B cell (primary cell): ENCODE data around the gene KIF22. TPM values are rescaled to one million over a fixed set of nuclear protein-coding genes. Genes with fewer than 3 reads are reported as not detected.

ENCODE experiments used
- ATAC-seq: fragments of 200-7000 bp; cut with Tn5 transposase; one replicate; pipeline ENCODE4 v1.10.0; 2021; ENCODE audit warnings: low read depth, mild to moderate bottlenecking, moderate number of reproducible peaks, moderate library complexity
- CTCF ChIA-PET: fragments of 350-600 bp; sonication (Branson Sonifier 250); formaldehyde crosslinking; loops from one replicate; lab custom pipeline; 2021; ENCODE audit warnings: antibody characterized with exemption, inconsistent platforms; lab: Charles Lee
- POLR2A ChIA-PET: fragments of 350-600 bp; sonication (Branson Sonifier 250); formaldehyde crosslinking; loops from one replicate; lab custom pipeline; 2021; ENCODE audit warnings: antibody characterized with exemption; lab: Charles Lee
- DNase-seq: peaks from one replicate; pipeline ENCODE4 v3.0.0; 2013
- H2AFZ ChIP-seq: 2 replicates; pipeline ENCODE4 v1.6.1; 2012; ENCODE audit warnings: mild to moderate bottlenecking, low read depth, low read length; ENCODE audit not compliant: insufficient read depth, poor library complexity, severe bottlenecking
- H3K27ac ChIP-seq, 2 donors: 1 replicate in 1 of 2; 2 replicates in 1 of 2; pipeline ENCODE4 v1.5.1; 2012 to 2013; ENCODE audit warnings: low read length in 2 of 2, mild to moderate bottlenecking in 2 of 2, moderate library complexity in 1 of 2
- H3K27me3 ChIP-seq, 4 experiments: fragments of 200-600 bp in 1 of 4; sonication (generic) in 1 of 4; replicated peaks in 1 of 4; 1 replicate in 2 of 4; 2 replicates in 2 of 4; pipeline versions ENCODE4 v1.6.1 to v1.7.0; 2013 to 2016; ENCODE audit warnings: low read length in 3 of 4, mild to moderate bottlenecking in 2 of 4, mixed read lengths in 1 of 4, moderate library complexity in 1 of 4; ENCODE audit not compliant: insufficient read depth in 4 of 4, control insufficient read depth in 3 of 4; ENCODE audit errors: control extremely low read depth in 1 of 4
- H3K36me3 ChIP-seq, 2 experiments: replicated peaks in 1 of 2; 1 replicate in 1 of 2; 2 replicates in 1 of 2; pipeline versions ENCODE4 v1.6.1 to v1.7.1; 2013; ENCODE audit warnings: low read length in 1 of 2; ENCODE audit not compliant: insufficient read depth in 2 of 2, control insufficient read depth in 1 of 2; ENCODE audit errors: control extremely low read depth in 1 of 2, extremely low read depth in 1 of 2
- H3K4me1 ChIP-seq, 2 donors: fragments of 200-600 bp in 1 of 2; sonication (generic) in 1 of 2; 1 replicate in 1 of 2; 2 replicates in 1 of 2; pipeline versions ENCODE4 v1.5.1 to v1.6.1; 2013 to 2017; ENCODE audit warnings: low read length in 2 of 2; ENCODE audit not compliant: control insufficient read depth in 2 of 2, insufficient read depth in 2 of 2
- H3K4me2 ChIP-seq: replicated peaks from 2 replicates; pipeline ENCODE3; 2012; ENCODE audit warnings: mild to moderate bottlenecking, low read depth, low read length; ENCODE audit not compliant: poor library complexity, severe bottlenecking
- H3K4me3 ChIP-seq, 5 experiments: fragments of 200-600 bp in 1 of 5; sonication (generic) in 1 of 5; 1 replicate in 3 of 5; 2 replicates in 2 of 5; pipeline versions ENCODE4 v1.5.1 to v1.7.0; 2011 to 2016; ENCODE audit warnings: low read length in 4 of 5, mild to moderate bottlenecking in 4 of 5, low read depth in 2 of 5, control low read depth in 1 of 5, moderate library complexity in 1 of 5; ENCODE audit not compliant: insufficient read depth in 1 of 5; ENCODE audit errors: control extremely low read depth in 1 of 5, extremely low read depth in 1 of 5
- H3K79me2 ChIP-seq: fragments of 200-600 bp; sonication (generic); one replicate; pipeline ENCODE4 v1.6.0; 2016; ENCODE audit warnings: low read length; ENCODE audit not compliant: control insufficient read depth, insufficient read depth
- H3K9ac ChIP-seq: fragments of 200-600 bp; sonication (generic); 2 replicates; pipeline ENCODE4 v1.6.1; 2017; ENCODE audit warnings: mild to moderate bottlenecking, low read length, moderate library complexity
- H3K9me3 ChIP-seq, 3 donors: one replicate each; pipeline versions ENCODE4 v1.6.1 to v1.7.1; 2013; ENCODE audit warnings: low read length in 2 of 3; ENCODE audit not compliant: control insufficient read depth in 2 of 3, insufficient read depth in 1 of 3; ENCODE audit errors: control extremely low read depth in 1 of 3
- H4K20me1 ChIP-seq: 2 replicates; pipeline ENCODE4 v1.6.0; 2012; ENCODE audit warnings: mild to moderate bottlenecking, low read length; ENCODE audit not compliant: insufficient read depth, control insufficient read depth, poor library complexity, severe bottlenecking
- H3K27ac Mint-ChIP-seq: one replicate; pipeline ENCODE4 v1.8.0; 2021; ENCODE audit warnings: mixed read lengths
- H3K27me3 Mint-ChIP-seq: one replicate; pipeline ENCODE4 v1.8.0; 2021; ENCODE audit warnings: mixed read lengths
- H3K4me1 Mint-ChIP-seq: one replicate; pipeline ENCODE4 v1.8.0; 2021; ENCODE audit warnings: mixed read lengths
- H3K4me3 Mint-ChIP-seq: one replicate; pipeline ENCODE4 v1.8.0; 2021; ENCODE audit warnings: mixed read lengths
- H3K9me3 Mint-ChIP-seq: one replicate; pipeline ENCODE4 v1.8.0; 2022; ENCODE audit warnings: mixed read lengths; ENCODE audit not compliant: insufficient read depth
- EZH2 ChIP-seq: IDR thresholded peaks from 2 replicates; pipeline ENCODE4 v1.6.1; 2012; ENCODE audit warnings: borderline replicate concordance, low read depth, mild to moderate bottlenecking, moderate library complexity, low read length; ENCODE audit not compliant: insufficient read depth, poor library complexity, severe bottlenecking
- WGBS: methylation state at CpG from one replicate; pipeline ENCODE4 v1.1.5; 2013; ENCODE audit warnings: missing lambda C conversion rate; ENCODE audit not compliant: insufficient coverage; 5-methylcytosine and 5-hydroxymethylcytosine counted together
- intact Hi-C: fragments of 100-400 bp; cut with micrococcal nuclease; formaldehyde crosslinking; loops from one replicate; pipeline ENCODE4 v1.10.0; 2022
- polyA plus RNA-seq: library from polyadenylated mRNA; depleted of rRNA; stranded (reverse); fragments of >200 nt; gene quantifications from 2 replicates; pipeline ENCODE4 v1.2.3, GENCODE V29; 2012
- total RNA-seq, 2 donors: library from RNA; stranded (reverse); fragments of 120-200 nt in 1 of 2; gene quantifications; 1 replicate in 1 of 2; 2 replicates in 1 of 2; pipeline versions ENCODE4 v1.2.3 to v1.2.4, GENCODE V29; 2013 to 2022
- TF ChIP-seq, protein P1 (sequence below): fragments of 200-600 bp; IDR thresholded peaks from one replicate; pipeline ENCODE4 v1.8.0; 2022; ENCODE audit warnings: antibody characterized with exemption, mild to moderate bottlenecking

The KIF22 gene
- total and polyA plus RNA-seq, 2 donors (not counting 1 experiment from before 2014, with no cell fraction given), result 53.9 to 57.2 TPM

DNA sequence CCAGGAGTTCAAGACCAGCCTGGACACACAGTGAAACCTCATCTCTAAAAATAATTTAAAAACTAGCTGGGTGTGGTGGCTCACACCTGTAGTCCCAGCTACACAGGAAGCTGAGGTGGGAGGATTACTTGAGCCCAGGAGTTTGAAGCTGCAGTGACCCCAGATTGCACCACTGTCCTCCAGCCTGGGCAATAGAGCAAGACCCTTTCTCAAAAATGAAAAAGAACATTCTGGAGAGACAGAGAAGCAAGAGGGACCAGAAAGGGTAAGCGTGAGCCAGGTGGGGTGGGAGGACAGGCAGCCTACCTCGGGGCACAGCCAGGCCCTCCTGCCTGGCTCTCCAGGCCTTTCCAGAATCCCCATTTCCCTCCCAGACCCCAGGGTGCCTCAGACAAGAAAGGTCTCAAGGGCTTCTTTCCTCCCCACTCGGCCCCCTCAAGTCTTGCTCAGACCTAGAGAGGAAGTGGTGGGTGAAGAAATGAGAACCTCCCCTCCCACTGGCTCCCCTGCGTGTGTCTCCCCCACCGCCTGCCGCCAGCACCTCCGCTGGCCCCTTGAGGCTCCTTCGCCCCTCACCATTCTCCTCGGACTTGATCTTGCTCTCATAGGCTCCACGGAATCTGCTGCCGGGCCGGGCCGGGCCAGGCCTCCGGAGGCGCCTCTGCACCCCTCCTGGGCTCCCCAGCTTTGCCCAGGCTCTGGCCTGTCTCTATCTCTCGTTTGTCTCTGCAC is 45.3 kb upstream of the KIF22 start:
- ChIA-PET CTCF (interaction anchor here (0.6 to 1.3 kb wide), 6 partner anchors 14 to 62 kb away, joined by 3 to 6 read pairs (median 4); no protein-coding TSS in a partner anchor), POLR2A (interaction anchor here (1.0 to 3.0 kb wide), 5 partner anchors 14 to 1372 kb away, joined by 3 to 14 read pairs (median 10); partner anchors contain the start of genes KAT8 and KIF22)
- Histone ChIP-seq H3K4me2 (peak overlapping the region; percentile 81), H3K36me3 (peaks cover 2 to 54% of the 10 kb centered on the region in 2 experiments), H3K4me3 (peak overlapping the region; percentile 91 to 100 (median 97)), H3K4me1 (peaks cover 49 to 65% of the 10 kb centered on the region in 2 donors), H4K20me1 (peaks cover 35% of the 10 kb centered on the region), H3K79me2 (peaks cover 66% of the 10 kb centered on the region), H3K27me3 (no peaks in the 10 kb centered on the region), H2AFZ (peak overlapping the region; percentile 75), H3K9me3 (peaks cover 0 to 11% (median 0%) of the 10 kb centered on the region in 3 donors), H3K27ac (peak overlapping the region; percentile 95), H3K9ac (peak overlapping the region; percentile 99)
- peak overlapping the region; percentile 99 for H3K4me3 Mint-ChIP-seq
- peaks cover 70% of the 10 kb centered on the region for H3K4me1 Mint-ChIP-seq
- peak; percentile 65 for ATAC-seq
- TF ChIP-seq, protein P1, sequence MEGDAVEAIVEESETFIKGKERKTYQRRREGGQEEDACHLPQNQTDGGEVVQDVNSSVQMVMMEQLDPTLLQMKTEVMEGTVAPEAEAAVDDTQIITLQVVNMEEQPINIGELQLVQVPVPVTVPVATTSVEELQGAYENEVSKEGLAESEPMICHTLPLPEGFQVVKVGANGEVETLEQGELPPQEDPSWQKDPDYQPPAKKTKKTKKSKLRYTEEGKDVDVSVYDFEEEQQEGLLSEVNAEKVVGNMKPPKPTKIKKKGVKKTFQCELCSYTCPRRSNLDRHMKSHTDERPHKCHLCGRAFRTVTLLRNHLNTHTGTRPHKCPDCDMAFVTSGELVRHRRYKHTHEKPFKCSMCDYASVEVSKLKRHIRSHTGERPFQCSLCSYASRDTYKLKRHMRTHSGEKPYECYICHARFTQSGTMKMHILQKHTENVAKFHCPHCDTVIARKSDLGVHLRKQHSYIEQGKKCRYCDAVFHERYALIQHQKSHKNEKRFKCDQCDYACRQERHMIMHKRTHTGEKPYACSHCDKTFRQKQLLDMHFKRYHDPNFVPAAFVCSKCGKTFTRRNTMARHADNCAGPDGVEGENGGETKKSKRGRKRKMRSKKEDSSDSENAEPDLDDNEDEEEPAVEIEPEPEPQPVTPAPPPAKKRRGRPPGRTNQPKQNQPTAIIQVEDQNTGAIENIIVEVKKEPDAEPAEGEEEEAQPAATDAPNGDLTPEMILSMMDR, result no peak
- TF ChIP-seq EZH2, result no peak
- WGBS, result under 1% methylated on average over 15 of the region's 16 CpGs
- H3K9me3 Mint-ChIP-seq, result no peaks in the 10 kb centered on the region
- H3K27me3 Mint-ChIP-seq, result no peaks in the 10 kb centered on the region
- H3K27ac Mint-ChIP-seq, result peak overlapping the region; percentile 99
- peak; percentile 77 for DNase-seq
- intact Hi-C loops, result loop anchor here (1.0 to 5.0 kb wide), 3 partner anchors 9 to 117 kb away; partner anchors contain the start of gene CDIPT
